GM19351 (cell line): ENCODE results near the gene CDK5RAP1.

Experiments used
- ATAC-seq: cut with Tn5 transposase; IDR thresholded peaks from one replicate; pipeline ENCODE4 v1.9.1; 2021; ENCODE audit warnings: mild to moderate bottlenecking, moderate library complexity; ENCODE audit not compliant: unreplicated experiment

CDK5RAP1 gene

DNA sequence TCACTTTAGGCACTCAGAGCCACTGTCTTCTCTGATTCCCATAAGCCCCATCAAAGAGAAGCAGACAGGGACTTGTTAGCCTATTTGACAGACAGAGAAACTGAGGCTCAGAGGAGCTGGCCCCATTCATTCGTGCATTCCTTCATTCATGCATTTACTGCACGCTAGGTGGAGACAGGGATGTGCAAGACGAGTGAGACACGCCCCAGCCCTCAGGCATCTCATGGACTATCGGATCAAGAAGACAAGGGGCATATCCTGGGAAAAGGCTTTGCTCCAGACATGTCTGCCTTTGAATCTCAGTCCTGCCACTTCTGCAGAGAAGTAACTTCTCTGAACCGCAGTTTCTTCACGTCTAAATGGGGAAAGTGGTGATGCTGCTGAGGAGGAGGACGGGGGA, 64.2 kb downstream of the CDK5RAP1 start:
- ATAC-seq: no peak

DNA sequence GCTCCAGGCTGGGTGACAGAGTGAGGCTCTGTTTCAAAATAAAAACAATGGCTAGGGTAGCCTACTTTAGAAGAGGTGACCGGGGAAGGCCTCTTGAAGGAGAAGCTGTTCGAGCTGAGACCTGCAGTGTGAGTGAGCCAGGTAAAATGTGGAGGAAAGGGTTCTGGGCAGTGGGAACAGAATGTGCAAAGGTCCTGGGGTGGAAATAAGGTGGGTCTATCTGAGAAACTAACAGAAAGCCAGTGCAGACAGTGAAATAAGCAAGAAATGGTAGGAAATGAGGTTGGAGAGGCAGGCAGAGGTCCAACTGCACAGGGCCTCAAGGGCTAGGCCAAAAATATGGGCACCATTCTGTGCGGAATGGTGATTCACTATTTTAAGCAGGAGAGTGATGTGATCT, 64.9 kb downstream of the CDK5RAP1 start:
- ATAC-seq: no peak

DNA sequence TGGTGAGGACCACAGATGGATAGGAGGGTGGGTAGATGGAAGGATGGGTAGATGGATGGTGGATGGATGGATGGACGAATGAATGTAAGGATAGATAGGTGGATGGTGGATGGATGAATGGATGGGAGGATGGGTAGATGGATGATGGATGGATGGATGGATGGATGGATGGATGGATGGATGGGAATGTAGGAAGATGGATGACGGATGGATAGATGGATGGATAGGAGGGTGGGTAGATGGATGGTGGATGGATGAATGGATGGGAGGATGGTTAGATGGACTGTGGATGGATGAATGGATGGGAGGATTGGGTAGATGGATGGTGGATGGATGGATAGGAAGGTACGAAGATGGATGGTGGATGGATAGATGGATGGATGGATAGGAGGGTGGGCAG, 67.2 kb downstream of the CDK5RAP1 start:
- ATAC-seq: no peak

DNA sequence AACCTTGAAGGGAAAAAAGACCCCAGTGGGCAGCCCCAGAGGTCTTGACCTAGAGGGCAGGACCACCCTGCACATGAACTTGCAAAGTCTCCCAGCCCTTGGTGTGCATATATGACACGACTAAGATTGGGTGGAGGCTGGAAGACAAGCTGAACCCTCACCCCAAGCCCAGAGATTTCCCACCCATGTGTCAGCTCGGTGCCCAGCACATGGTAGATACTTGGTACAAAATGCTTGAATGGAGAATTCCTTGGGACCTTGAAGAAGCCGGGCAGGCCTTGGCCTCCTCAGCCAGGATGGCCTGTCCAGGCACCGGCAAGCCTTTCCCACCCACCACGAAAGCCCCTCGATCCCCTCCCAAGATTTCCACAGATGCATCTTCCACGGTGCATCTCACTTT, 67.7 kb downstream of the CDK5RAP1 start:
- ATAC-seq: no peak

DNA sequence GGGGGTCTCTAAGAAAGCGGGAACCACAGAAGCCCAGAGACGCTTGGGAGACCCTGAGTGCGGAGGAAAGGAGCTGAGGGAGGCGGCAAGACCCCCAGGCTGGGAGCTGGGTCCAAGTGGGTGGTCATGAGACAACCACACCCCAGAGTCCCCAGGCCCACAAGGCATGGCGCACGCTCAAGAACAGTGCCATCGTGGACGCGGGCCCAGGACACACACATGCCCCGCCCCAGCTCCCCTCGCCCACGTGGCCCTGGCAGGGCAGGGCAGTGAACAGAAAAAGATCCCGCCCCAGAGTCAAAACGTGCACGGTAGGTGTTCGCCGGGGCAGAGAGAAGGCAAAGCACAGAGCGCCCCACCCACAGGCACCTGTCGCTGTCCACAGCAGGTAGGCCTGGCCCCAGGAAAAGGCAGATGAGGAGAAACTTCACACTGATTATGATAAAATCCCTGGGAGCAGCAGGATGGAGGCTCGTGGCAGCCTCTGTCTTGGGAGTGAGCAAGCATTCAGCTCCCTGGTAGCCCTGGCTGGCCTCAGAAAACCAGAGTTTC, 68.3 kb downstream of the CDK5RAP1 start:
- ATAC-seq: no peak

DNA sequence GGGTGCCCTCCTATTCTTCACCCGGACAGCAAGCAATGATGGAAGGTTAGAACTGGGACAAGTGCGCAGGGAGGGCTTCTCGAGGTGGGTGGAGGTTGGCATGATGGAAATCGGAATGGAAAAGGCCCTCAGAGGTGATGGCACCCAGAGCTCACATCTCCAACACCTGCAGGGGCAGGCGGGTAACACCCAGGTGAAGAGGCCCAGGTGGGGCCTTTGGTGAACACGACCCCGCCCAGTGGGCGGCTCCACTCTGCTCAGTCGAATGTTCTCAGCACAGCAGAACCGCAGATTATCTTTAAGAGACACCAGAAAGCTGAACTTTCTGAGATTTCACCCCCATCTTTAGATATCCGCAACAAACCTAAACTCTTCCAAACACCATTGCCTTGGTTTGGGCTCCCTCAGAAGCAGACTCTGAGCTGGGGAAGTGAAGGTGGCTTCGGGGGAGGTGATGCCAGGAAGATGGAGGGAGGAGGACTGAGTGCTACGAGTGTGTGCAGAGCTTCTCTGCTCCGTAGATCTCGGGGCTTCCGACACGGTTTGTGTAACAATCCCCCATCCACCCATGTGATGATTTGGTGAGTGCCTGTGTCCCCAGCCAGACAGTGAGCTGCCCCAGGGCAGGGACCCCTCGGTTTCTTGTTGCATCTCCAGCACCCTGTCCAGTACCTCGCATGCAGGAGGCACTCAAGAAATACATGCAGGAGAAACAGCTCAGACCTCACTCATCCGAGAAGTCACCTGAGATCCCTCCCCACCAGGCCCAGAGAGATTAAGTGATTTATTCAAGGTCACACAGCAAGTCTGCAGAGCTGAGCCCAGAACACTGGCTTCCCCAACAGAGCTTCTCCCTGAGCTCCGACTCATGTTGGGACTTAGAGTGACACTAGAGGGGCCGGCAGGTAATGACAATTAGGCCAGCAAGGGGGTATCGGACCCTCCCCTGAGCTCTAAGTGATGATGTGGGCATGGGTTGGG, 72.9 kb downstream of the CDK5RAP1 start:
- no peak for ATAC-seq

DNA sequence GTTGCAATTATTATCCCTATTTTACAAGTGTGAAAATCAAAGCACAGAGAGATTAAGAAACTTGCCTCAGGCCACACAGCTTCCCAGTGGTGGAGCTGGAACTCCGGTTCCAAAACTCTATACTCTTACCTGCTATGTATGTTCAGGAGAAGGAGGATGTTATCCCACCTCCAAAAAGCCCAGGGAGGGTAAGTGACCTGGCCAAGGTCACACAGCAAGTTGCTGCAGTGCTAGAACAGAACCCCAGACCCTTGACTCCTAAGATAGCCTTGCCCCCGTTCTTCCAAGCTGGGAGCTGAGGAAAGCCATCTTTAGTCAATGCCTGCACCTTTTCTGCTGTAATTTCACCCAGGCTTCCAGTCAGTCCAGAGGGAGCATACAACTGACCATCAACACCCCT, 76.0 kb downstream of the CDK5RAP1 start:
- no peak for ATAC-seq

DNA sequence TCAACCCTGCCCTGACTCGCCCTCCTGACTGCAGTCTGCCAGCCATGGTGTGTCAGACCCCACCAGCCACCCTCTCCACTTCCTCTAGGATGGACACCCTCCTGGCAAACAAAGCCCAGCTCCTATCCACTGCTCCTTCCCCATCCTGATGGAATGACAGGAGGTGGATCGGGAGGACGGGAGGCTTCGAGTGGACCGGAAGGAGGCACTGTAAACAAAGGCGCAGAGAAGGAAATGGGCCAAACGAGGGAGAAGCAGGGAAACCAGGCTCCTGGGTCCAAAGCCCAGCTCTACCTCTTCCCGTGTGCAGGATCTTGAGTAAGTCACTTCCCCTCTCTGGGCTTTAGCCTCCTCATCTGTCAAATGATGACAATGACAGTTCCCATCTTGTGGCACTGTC, 78.1 kb downstream of the CDK5RAP1 start:
- ATAC-seq: no peak

DNA sequence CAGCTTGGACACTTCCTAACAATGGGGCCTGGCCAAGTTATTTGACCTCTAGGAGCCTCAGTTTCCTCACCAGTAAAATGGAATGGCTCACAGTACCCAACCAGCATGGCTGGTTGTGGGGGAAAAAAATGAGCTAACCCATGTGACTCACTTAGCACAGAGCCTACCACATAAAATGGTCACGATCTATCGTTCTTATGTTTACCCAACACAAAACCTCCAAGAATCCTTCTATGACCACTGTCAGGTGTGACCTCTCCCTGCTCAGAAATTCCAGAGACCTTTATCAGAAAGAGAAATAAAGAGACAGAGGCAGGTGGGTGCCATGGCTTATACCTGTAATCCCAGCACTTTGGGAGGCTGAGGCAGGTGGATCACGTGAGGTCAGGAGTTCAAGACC, 78.9 kb downstream of the CDK5RAP1 start:
- no peak for ATAC-seq

DNA sequence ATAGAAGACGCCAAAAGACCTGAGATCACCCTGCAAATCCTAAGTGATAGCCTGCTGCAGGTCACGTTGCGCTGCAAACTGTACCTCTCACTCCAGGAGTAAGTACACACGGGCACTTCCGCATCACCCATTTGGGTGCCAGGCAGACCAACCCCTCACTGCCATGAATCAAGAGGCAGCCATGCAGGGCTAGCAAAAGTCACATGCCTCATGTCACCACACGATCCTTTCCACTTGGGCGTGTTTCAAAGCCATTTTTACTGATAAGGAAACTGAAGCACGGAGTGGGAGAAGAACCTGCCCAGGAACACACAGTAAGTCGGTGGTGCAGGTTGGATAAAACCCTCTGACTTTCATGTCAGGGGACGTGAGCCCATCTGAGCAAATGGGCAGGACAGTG, 81.3 kb downstream of the CDK5RAP1 start:
- ATAC-seq: no peak

DNA sequence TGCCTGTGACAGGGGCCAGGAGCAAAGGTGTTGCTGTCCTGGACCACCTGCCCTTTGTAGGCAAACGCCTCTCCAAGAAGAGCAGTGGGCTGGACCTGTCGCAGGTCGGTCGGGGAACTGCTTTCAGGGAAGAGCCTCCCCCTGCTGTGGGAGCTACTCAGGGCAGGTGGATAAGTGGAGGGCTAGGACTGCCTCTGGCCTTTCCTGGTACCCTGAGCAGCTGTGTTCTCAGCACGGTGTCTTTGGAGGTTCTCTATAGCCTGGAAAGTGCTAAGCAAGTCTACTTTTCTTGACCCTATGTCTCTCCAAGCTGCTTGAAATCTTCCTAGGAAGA, 83.3 kb downstream of the CDK5RAP1 start:
- no peak for ATAC-seq

DNA sequence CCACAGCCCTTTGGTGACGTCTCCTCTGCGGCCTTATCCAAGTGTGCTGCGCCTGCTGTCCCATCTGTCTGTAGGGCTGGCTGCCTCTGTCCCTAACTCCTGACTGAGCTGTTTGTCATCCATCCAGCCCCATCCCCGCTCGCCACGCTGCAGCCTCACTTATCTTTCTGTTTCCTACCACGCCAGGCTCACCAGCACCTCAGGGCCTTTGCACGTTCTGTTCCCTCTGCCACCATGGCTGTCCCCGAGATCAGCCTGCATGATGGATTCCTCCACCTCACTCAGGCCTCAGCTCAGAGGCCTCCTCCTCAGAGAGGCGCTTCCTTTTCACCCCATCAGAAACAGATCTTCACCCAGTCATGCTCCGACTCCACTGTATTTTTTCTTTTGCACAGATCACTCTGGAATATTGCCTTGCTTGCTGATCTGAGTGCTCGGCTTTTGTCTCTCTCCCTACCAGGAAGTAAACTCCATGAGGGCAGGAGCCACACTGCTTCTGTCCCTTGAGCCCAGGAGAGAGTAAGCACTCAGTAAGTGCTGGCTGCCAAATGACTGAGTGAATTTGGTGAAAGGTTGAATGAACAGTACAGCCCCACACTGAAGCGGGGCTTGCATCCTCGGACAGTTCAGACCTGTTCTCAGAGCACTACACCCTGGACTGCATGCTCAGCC, 83.8 kb downstream of the CDK5RAP1 start:
- ATAC-seq: no peak

DNA sequence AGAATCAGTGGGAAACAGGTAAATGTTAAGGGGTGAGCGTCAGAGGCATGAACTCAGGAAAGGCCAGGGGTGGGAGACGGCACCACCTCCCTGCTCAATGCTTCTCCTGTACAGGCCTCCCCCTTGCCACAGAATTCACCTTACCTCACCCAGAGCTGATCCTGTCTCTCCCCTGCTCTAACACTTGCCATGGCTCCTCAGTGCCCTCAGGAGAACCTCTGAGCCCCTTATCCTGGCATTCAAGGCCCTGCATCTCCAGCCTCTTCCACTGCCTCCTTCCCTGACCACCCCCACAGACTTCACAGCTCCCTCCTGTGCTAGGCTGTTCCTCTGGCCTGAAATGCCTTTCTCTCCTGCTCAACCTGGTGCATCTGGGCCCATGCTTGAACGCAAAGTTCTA, 84.4 kb downstream of the CDK5RAP1 start:
- no peak for ATAC-seq

DNA sequence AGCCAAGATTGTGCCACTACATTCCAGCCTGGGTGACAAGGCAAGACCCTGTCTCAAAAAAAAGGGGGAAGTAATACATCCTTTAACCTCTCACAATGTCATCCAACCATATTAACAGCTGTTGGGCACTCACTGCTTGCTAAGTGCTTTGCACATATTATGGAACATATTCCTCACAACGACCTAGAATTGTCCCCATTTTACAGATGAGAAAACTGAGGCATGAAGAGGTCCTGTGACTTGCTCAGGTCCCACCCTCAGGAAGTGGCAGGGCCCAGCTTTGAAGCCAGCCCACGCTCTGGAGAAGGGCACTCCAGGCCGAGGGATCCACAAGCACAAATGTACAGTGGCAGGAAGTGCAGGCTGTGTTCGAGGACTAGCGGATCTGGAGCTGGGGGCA, 85.0 kb downstream of the CDK5RAP1 start:
- no peak for ATAC-seq

DNA sequence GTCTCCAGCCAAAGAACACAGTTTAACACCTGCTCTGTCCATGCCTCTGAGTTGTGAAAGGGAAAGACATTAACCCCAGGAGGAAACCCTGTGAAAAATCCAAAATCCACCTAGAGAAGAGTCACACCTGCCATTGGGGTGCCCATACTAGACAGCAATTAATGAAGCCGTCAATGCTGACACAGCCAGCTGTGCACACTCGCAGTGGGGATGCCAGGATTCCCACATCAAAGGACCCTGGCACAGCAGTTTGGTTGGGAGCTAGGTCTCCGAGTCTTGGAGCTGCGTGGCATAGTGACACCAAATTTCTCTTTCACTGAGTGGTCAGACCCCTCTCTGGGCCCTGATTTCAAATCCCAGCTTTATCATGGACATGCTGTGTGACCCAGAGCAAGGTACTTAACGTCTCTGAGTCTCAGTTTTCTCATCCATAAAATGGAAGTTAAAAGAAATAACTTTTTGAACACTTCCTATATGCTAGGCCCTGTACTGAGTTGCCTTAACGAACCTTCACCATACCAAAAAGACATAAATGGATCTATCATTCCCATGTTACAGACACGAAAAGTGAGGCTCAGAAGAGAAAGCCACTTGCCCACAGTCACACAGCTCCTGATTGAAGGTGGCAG, 87.5 kb downstream of the CDK5RAP1 start:
- no peak for ATAC-seq

DNA sequence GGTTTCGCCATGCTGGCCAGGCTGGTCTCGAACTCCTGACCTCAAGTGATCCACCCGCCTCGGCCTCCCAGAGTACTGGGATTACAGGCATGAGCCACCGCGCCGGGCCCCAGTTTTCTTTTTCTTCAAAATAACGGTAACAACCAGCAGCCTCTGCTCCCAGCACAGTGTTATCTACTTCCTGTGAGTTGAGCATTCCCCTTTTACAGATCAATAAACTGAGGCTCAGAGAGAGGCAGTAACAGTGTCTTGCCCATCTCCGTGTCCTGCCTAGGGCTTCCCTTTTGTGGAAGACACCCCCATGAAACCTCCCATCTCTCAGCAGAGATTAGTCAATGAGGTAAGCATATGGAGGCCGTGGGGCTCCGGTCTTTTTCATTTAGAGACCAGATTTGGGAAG, 88.7 kb downstream of the CDK5RAP1 start:
- ATAC-seq: no peak

DNA sequence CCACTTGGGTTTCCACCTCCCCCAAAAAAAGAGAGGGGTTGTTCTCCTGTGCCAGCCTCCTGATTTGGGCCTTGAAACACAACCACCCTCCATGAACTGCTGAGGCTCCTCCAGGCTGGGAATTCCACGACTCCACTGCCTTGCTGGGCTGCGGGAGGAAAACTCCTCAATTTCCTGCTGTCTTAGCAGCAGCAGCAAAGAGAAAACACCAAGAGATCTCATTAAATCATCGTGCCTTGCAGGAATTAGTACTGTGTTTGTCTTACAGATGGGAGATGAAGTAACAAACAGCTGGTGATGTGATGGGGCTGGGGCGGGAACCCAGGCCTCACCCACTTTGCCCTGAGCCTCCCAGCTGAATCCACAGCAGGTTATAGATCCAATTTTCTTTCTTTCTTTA, 89.3 kb downstream of the CDK5RAP1 start:
- ATAC-seq: no peak

DNA sequence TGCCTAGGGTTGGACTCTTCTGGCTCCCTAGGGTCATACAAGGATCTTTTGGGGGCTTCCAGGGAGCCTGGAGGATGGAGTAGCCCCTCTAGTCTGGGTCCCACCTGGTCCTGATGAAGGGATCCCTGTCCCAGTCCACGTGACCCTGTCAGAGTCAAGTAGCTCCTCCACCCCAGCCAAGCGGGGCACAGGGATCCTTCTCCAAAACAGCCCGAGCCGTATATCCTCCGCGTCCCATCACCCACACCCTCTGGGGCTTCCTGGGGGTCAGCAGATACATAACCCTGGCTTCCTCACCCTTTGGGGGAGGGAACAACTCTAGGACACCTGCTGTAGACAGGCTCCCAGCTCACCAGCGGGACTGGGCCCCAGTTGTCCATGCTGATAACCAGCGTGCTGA, 90.3 kb downstream of the CDK5RAP1 start:
- no peak for ATAC-seq

DNA sequence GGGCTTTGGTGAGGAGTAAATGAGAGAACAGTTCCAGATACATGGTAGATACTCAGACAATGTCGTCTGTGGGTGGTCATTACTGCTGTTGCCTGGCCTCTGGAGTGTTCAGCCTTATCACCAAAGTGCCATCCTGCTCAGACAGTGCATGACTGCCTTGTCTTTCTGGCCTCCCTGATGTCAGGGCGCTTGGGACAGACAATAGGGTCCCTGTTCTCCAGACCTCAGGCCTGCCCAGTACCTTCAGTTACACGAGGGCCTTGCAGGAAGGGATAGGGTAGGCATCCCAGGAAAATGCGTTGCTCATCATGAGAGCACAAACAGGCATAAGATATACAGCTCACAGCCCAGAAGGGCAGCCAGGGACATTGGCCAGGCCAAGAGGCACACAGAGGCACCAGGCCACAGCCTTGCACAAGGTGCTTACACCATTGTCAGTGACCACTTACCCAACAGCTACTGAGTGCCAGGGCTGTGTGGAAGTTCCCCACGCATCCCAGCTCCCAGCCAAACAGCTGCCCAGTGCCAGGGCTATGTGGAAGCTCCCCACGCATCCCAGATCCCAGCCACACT, 90.9 kb downstream of the CDK5RAP1 start:
- no peak for ATAC-seq

DNA sequence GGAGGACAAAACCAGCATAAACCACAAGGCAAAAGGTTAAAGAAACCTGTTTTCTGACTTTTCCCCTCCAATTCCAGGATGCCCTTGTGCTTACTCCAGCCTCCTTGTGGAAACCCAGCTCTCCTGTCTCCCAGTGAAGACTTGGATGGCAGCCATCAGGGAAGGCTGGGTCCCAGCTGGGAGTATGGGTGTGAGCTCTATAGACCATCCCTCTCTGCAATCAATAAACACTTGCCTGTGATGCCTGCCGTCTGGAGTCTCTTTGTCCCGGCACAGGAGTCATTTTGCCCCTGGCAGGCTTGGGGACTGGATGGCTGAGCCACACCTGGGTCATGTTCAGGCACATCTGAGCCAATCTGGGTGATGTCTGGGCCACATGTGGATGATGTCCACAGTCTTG, 91.7 kb downstream of the CDK5RAP1 start:
- ATAC-seq: no peak
